Stimulated activated naive B cell treated with anti-CD40 and anti-IgM and Interleukin-4, amounts not matched to agents 10 μg/mL and 1 μg/mL and 100 μg/mL, for 72 hours (primary cell): Measurements from ENCODE around the gene PRKCA.

ENCODE experiments used
- ATAC-seq, 2 donors: fragments of 150-1000 bp; cut with Tn5 transposase; replicated peaks; 2 replicates each; pipeline ENCODE4 v1.10.0; 2021; ENCODE audit warnings: moderate library complexity in 1 of 2
- DNase-seq: peaks from one replicate; pipeline ENCODE4 v3.0.0; 2021
- H3K27ac Mint-ChIP-seq: one replicate; pipeline ENCODE4 v1.8.0; 2022; ENCODE audit warnings: mild to moderate bottlenecking, mixed read lengths
- H3K27me3 Mint-ChIP-seq, 2 donors: one replicate each; pipeline ENCODE4 v1.8.0; 2022; ENCODE audit warnings: mixed read lengths in 2 of 2
- H3K36me3 Mint-ChIP-seq, 2 donors: one replicate each; pipeline ENCODE4 v1.8.0; 2022; ENCODE audit warnings: mixed read lengths in 2 of 2, mild to moderate bottlenecking in 1 of 2
- H3K4me1 Mint-ChIP-seq, 2 donors: one replicate each; pipeline ENCODE4 v1.8.0; 2022; ENCODE audit warnings: mixed read lengths in 2 of 2, mild to moderate bottlenecking in 1 of 2
- H3K4me3 Mint-ChIP-seq, 2 donors: one replicate each; pipeline ENCODE4 v1.8.0; 2022; ENCODE audit warnings: mild to moderate bottlenecking in 2 of 2, mixed read lengths in 2 of 2, moderate library complexity in 1 of 2
- H3K9me3 Mint-ChIP-seq, 2 donors: one replicate each; pipeline ENCODE4 v1.8.0; 2022; ENCODE audit warnings: mixed read lengths in 2 of 2, mild to moderate bottlenecking in 1 of 2

Gene PRKCA

DNA sequence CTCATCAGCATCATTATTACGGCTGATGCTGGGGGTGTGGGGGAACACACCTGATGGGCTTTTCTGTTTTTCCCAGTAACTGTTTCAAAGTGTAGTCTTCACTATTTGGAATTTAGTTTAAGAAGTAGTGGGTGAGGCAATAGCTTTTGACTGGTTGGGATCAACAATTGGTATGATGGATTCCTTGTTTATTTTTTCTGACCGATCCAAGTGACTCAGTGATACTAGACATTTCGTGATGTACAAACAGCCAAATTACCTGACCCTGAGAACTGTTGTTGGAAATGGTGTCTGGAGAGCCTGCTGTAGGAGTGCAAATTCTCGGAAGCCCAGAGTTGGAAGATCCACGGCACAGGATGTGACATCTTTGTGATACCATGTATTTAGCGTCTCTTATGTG, 204.2 kb downstream of the PRKCA start:
- Mint-ChIP-seq H3K4me3 (no peak overlapping the region), H3K36me3 (no peaks in the 10 kb centered on the region), H3K4me1 (peaks cover 2 to 4% of the 10 kb centered on the region in 2 donors), H3K27ac (no peak overlapping the region), H3K27me3 (peaks cover 7 to 8% of the 10 kb centered on the region in 2 donors), H3K9me3 (no peaks in the 10 kb centered on the region)
- ATAC-seq, result no peak
- DNase-seq, result no peak

DNA sequence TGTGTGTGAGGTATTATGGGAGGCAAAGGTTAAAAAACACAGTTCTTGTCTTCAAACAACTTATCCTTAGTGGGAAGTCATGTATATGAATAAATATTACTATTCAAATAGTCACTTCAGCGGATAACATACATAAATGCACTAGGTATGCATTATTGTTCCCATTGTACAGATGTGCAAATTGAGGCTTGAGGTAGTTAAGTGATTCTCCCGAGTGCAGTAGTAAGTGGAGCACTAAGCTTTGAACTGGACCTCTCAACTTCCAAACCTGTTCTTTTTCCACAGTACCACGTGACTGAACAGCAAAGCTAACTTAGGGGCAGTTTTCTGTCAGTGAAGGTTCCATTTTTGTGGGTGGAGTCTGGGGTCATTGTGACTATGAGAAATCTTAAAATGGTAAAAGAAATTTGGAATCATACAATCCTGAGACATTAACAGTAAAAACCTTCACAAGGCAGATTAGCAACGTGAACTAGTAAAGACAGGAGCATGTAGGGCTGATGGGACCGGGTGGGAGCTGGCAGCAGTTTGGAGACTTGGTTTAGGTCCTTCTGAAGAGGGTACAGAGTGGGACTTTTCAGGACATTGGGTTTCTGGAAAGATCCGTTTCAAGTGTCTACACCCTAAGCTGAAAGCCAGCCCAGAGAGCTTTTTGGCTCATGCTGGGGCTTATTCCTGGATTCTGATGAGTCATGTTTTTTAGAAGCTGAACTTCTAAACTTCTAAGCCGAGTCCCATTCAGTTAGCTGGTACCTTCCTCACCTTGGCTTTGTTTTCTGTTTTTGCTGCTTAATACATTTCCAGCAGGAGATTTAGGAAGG, 204.9 kb downstream of the PRKCA start:
- H3K9me3 Mint-ChIP-seq, result no peaks in the 10 kb centered on the region
- H3K4me1 Mint-ChIP-seq, result peaks cover 2 to 4% of the 10 kb centered on the region in 2 donors
- H3K27ac Mint-ChIP-seq, result no peak overlapping the region
- ATAC-seq, result no peak
- H3K27me3 Mint-ChIP-seq, result peaks cover 5 to 6% of the 10 kb centered on the region in 2 donors
- no peak overlapping the region for H3K4me3 Mint-ChIP-seq
- DNase-seq, result no peak
- no peaks in the 10 kb centered on the region for H3K36me3 Mint-ChIP-seq

DNA sequence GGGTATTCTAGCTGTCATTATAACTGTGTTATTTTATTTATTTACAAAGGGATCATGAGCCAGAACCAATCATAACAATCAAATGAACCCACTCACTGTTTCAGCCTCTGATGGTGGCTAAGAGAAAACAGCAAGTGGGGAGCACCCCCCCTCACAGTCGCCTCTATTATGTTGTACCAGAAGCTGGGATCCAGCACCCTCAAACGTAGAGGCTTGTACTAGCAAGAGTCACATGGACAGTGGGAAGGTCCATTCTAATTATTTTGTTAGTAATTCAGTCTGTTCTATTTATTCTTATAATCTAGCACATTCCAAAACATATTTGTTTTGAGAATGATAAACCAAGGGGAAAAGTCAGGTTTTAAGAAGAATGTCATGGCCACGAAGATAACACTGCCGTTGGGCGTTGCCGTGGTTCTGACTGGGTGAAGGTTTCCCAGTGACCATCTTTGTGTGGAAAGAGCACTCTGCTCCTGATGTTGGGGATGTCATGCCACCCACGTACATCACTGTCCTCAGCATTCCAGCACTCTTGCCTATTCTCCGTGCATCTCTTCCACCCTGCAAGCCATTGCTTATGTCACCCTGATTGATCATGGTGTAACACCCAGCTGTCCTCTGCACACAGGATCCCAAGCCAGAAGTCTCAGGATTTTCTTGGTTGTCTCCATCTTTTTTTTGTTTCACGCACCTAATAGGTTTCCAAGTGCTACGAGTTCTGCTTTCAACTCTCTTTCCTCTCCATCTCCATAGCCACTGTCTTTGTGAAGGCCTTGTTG, 205.8 kb downstream of the PRKCA start:
- H3K27ac Mint-ChIP-seq, result no peak overlapping the region
- peaks cover 6 to 9% of the 10 kb centered on the region in 2 donors for H3K27me3 Mint-ChIP-seq
- no peak for DNase-seq
- no peaks in the 10 kb centered on the region for H3K36me3 Mint-ChIP-seq
- ATAC-seq, result no peak
- H3K4me1 Mint-ChIP-seq, result peaks cover 2 to 4% of the 10 kb centered on the region in 2 donors
- H3K9me3 Mint-ChIP-seq, result no peaks in the 10 kb centered on the region
- no peak overlapping the region for H3K4me3 Mint-ChIP-seq

DNA sequence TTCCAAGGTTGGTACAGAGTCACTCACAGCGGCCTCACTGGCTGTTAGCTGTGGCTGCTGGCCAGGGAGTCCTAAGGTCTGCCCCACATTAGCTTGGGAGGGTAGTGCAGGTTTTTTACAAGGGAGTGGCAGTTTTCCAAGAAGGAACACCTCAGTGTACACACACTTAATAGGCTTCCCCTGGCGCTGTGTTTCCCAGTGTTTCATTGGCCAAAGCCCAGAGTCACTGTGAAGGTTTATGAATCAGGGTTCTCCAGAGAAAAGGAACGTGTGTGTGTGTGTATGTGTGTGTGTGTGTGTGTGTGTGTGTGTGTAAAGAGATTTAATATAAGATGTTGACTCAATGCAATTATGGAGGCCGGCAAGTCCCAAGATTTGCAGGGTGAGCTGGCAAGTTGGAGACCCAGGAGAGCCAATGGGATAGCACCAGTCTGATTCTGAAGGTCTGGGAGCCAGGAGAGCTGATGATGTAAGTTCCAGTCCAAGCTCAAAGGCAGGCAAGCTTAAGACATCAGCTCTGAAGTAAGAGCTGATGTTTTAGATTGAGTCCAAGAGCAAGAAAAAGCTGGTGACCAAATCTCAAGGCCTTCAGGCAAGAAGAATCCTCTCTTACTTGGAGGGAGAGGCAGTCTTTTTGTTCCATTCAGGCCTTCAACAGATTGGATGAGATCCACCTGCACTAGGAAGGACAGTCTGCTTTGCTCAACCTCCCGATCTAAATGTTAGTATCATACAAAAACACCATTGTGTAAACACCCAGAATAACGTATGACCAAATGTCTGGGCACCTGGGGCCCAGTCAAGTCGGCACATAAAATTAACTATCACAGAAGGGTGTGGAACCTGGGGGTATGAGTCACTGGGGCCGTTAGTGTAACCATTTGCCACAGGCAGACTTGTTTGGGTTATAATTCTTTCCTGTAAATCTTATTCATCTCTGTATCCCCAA, 206.8 kb downstream of the PRKCA start:
- H3K4me3 Mint-ChIP-seq, result no peak overlapping the region
- H3K4me1 Mint-ChIP-seq, result peaks cover 2 to 4% of the 10 kb centered on the region in 2 donors
- no peaks in the 10 kb centered on the region for H3K36me3 Mint-ChIP-seq
- no peak for DNase-seq
- H3K27me3 Mint-ChIP-seq, result peaks cover 6 to 9% of the 10 kb centered on the region in 2 donors
- H3K9me3 Mint-ChIP-seq, result no peaks in the 10 kb centered on the region
- ATAC-seq, result no peak
- no peak overlapping the region for H3K27ac Mint-ChIP-seq

DNA sequence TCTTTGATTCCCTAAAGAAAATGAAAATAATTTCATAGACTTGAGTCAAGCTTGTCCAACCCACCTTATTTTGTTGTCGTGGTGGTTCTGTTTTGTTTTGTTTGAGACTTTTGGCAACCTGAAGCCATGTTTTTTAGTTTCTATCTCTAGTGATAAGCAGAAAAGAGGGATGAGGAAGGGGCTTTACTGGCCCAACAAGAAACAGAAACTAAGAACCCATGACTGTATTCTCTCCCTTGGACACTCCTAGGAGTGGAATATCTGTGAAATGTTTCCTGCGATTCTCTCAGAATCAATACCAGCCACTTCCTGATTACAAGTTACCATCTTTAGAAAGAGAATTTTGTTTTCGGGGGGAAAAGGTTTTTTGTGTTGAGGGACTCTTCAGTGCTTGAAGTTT, 207.5 kb downstream of the PRKCA start:
- no peak overlapping the region for H3K4me3 Mint-ChIP-seq
- peaks cover 6 to 9% of the 10 kb centered on the region in 2 donors for H3K27me3 Mint-ChIP-seq
- no peaks in the 10 kb centered on the region for H3K36me3 Mint-ChIP-seq
- ATAC-seq, result no peak
- no peak for DNase-seq
- H3K9me3 Mint-ChIP-seq, result no peaks in the 10 kb centered on the region
- H3K27ac Mint-ChIP-seq, result no peak overlapping the region
- peaks cover 2 to 4% of the 10 kb centered on the region in 2 donors for H3K4me1 Mint-ChIP-seq

DNA sequence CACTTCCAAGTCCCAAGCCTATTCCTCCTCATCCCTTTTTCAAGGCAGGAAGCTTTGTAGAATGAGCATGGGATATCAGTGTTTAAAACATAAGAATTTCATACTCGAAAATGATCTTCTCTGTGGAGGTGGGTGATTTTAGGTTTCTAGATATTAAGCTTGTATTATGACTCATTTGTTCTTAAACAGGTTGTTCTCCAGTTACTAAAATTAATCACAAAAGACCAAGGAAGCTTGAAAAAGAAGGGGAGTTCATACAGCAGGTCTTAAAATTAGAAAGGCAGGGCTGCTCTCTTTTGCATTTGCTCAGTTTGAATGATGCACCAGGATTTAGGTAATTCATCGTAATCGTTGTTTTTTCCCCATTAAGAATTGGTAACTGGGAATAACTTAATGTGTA, 208.7 kb downstream of the PRKCA start:
- no peaks in the 10 kb centered on the region for H3K9me3 Mint-ChIP-seq
- H3K4me1 Mint-ChIP-seq, result peaks cover 2 to 4% of the 10 kb centered on the region in 2 donors
- ATAC-seq, result no peak
- H3K27me3 Mint-ChIP-seq, result peaks cover 6 to 9% of the 10 kb centered on the region in 2 donors
- no peak overlapping the region for H3K4me3 Mint-ChIP-seq
- H3K36me3 Mint-ChIP-seq, result no peaks in the 10 kb centered on the region
- no peak overlapping the region for H3K27ac Mint-ChIP-seq
- no peak for DNase-seq

DNA sequence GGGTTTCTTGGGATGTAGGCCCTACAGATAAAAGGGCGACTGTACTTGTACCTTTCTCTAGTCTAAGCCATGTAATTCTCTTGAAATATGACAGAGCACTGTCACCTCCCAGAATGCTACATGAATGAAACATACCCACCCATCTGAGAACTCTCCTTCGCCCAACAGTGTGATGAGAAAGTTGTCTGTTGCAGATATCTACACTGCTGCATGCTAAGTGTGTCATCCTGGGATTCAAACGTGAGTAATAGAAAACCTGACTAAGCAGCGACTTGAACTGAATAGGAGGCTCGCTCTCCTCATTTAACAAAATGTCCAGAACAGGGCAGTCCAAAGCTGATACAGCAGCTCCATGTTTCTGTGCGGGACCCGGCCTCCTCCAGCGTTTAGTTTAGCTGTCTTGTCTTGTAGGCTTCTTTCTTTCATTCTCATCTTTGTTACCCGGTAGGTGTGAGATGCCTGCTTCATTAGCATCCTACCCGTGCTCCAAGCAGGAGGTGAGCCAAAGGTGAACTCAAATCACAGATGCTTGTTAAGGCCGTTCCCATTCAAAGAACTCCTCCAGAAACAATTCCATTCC, 211.9 kb downstream of the PRKCA start:
- Mint-ChIP-seq H3K36me3 (no peaks in the 10 kb centered on the region), H3K4me3 (no peak overlapping the region), H3K4me1 (peaks cover 2 to 4% of the 10 kb centered on the region in 2 donors), H3K27ac (no peak overlapping the region), H3K9me3 (no peaks in the 10 kb centered on the region), H3K27me3 (peaks cover 4 to 6% of the 10 kb centered on the region in 2 donors)
- DNase-seq (no peak), ATAC-seq (no peak)

DNA sequence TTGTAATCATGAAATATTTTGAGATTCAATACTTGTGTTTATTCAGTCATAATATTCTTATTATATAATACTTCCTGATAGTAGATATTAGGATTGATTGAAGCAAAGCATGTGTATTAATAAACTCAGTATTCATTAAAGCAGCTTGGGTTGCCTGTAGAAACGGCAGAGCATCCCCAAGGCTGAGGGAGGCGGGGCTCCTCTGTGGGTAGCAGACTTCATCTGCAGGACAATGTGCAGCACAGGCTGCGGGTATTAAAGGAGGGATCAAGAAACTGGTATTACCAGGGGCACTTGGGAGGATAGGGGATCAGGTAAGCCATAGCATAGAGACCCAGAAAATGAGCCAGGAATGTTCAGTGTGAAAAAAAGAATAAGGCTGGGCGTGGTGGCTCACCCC, 213.6 kb downstream of the PRKCA start:
- Mint-ChIP-seq H3K9me3 (no peaks in the 10 kb centered on the region), H3K27ac (no peak overlapping the region), H3K27me3 (peaks cover 4 to 6% of the 10 kb centered on the region in 2 donors), H3K4me3 (no peak overlapping the region), H3K36me3 (no peaks in the 10 kb centered on the region), H3K4me1 (peaks cover 2 to 4% of the 10 kb centered on the region in 2 donors)
- DNase-seq, result no peak
- ATAC-seq, result no peak

DNA sequence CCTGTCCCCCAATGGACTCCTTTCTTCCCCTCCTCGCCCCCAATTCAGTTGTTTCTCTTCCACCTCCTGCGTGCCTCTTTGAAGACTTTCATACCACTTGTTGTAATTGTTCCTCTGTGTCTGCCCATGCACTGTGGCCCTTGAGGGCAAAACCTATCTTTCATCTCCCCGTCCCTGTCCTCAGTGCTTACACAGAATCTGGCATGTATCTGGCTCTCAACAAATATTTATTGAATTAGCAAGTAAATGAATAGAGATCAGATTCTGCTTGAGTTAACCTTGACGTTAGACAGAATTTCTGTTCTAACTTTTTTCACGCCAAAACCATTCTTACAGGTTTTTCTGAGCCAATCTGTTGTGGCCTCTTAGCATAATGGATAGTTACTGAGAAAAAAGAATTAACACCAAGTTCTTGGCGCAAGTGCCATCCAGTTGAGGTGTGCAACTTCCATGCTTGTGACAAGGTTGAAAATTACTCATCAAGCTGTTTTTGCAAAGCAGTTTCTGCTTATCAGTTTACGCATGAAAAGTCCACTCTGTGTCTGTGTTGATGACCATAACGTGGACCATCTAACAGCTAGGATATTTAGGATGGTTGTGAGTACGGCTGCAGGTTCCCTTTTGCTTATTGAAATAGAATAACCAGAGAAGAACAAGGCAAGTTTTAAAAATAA, 215.1 kb downstream of the PRKCA start:
- Mint-ChIP-seq H3K27me3 (peaks cover 0 to 10% of the 10 kb centered on the region in 2 donors), H3K27ac (no peak overlapping the region), H3K4me1 (peaks cover under 1 to 6% of the 10 kb centered on the region in 2 donors), H3K36me3 (no peaks in the 10 kb centered on the region), H3K9me3 (no peaks in the 10 kb centered on the region), H3K4me3 (no peak overlapping the region)
- ATAC-seq, result no peak
- no peak for DNase-seq

DNA sequence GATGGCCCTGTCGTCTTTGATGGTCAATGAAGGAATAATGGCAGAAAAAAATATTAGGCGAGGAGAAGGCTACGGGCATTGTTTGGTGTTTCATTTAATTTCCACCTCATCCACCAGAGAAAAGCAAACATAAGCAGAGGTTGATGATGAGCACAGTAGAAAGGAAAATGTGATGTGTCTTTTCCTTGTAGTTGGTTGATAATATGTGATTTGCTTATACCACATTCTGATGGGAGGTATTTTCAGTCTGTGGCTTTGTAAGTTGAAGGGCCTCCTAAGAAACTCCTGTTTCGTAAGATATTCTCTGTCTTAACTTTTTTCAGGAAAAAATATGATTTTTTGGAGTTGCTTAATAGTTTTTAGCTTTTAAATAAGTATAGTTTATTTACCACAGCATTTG, 215.7 kb downstream of the PRKCA start:
- Mint-ChIP-seq H3K9me3 (no peaks in the 10 kb centered on the region), H3K36me3 (no peaks in the 10 kb centered on the region), H3K4me3 (no peak overlapping the region), H3K4me1 (peaks cover 2 to 6% of the 10 kb centered on the region in 2 donors), H3K27me3 (peaks cover 0 to 8% of the 10 kb centered on the region in 2 donors), H3K27ac (no peak overlapping the region)
- no peak for DNase-seq
- ATAC-seq, result no peak

DNA sequence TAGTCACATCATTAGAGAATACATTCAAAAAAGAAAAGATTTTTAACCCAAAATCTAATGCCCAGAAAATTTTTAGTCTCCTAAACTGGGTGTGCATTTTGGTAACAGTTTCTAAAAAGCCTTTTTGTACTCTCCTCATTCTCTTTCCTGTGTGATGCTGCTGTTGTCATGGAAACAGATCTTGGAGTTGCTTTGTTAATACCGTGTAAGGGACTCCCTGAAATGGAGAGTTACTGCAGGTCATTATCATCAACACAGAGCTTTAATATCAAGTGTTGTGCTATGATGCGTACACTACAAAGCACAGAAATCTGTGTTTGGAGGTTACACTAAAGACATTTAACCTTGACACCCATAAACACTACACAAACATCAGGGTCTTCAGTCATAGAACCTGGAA, 216.3 kb downstream of the PRKCA start:
- ATAC-seq, result no peak
- Mint-ChIP-seq H3K4me1 (peaks cover 2 to 6% of the 10 kb centered on the region in 2 donors), H3K27ac (no peak overlapping the region), H3K4me3 (no peak overlapping the region), H3K9me3 (no peaks in the 10 kb centered on the region), H3K27me3 (peaks cover 0 to 8% of the 10 kb centered on the region in 2 donors), H3K36me3 (no peaks in the 10 kb centered on the region)
- no peak for DNase-seq

DNA sequence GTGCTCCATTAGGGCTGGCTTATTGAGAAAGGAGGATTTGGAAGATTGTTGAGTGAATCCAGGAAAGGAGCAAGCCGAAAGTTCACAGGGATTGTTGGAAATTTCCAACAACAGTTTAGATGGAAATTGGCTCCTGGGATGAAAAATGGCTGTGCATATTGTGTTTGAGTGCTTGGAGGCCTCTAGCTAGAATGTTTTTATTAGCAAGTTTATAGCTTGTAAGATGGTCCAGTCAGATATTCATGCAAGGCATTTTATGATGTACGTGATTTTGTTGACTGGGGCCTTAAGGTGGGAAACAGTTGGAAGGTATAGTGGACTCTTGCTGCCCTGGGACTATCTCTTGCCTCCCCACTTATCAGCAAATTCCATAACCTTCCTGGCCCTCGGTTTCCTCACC, 216.7 kb downstream of the PRKCA start:
- Mint-ChIP-seq H3K27me3 (peaks cover 0 to 8% of the 10 kb centered on the region in 2 donors), H3K27ac (no peak overlapping the region), H3K36me3 (no peaks in the 10 kb centered on the region), H3K4me3 (no peak overlapping the region), H3K9me3 (no peaks in the 10 kb centered on the region), H3K4me1 (peaks cover 2 to 6% of the 10 kb centered on the region in 2 donors)
- DNase-seq (no peak), ATAC-seq (no peak)

DNA sequence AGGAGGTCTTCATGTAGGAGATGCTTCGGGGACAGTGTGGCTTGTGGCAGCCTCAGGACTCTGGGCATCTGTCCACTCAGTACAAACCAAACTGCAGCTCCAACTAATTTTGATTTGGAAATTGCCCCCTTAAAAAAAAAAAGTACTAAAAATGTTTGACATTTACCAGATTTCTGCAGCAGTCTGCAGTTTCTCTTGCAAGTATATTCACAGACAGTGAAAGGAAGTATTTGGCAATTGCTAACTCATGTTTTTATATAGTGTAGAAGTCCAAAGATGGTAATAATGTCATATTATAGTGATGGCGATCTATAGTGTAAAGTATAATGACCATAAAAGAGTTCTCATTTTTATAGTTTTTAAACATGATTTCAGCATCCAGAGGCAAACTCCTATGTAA, 218.6 kb downstream of the PRKCA start:
- Mint-ChIP-seq H3K27ac (no peak overlapping the region), H3K27me3 (peaks cover 0 to 8% of the 10 kb centered on the region in 2 donors), H3K4me1 (peaks cover 2 to 6% of the 10 kb centered on the region in 2 donors), H3K36me3 (peaks cover 0 to 4% of the 10 kb centered on the region in 2 donors), H3K9me3 (peaks cover 0 to 5% of the 10 kb centered on the region in 2 donors), H3K4me3 (no peak overlapping the region)
- ATAC-seq (no peak), DNase-seq (no peak)
